CD14-positive monocyte (primary cell): ENCODE data around the gene PDE4B. TPM values are rescaled to one million over a fixed set of nuclear protein-coding genes. Genes with fewer than 3 reads are reported as not detected.

Source experiments
- DNase-seq, 3 donors: peaks; one replicate each; pipeline ENCODE4 v3.0.0-alpha.2; 2011 to 2022
- H2AFZ ChIP-seq: 2 replicates; pipeline ENCODE4 v1.6.0; 2012; ENCODE audit warnings: mild to moderate bottlenecking, low read depth, low read length, inconsistent platforms; ENCODE audit not compliant: insufficient read depth, poor library complexity, severe bottlenecking
- H3K27ac ChIP-seq, 2 donors: 1 replicate in 1 of 2; 2 replicates in 1 of 2; pipeline ENCODE4 v1.5.1; 2012 to 2013; ENCODE audit warnings: low read length in 2 of 2, control low read depth in 1 of 2, inconsistent platforms in 1 of 2, low read depth in 1 of 2, mild to moderate bottlenecking in 1 of 2
- H3K27me3 ChIP-seq, 2 donors: one replicate each; pipeline versions ENCODE4 v1.6.0 to v1.6.1; 2011 to 2013; ENCODE audit warnings: low read length in 2 of 2; ENCODE audit not compliant: control insufficient read depth in 2 of 2, insufficient read depth in 2 of 2
- H3K36me3 ChIP-seq, 2 donors: replicated peaks in 1 of 2; 1 replicate in 1 of 2; 2 replicates in 1 of 2; pipeline versions ENCODE4 v1.5.1 to v1.6.1; 2012 to 2013; ENCODE audit warnings: low read length in 2 of 2, control low read depth in 1 of 2, inconsistent platforms in 1 of 2, mild to moderate bottlenecking in 1 of 2; ENCODE audit not compliant: insufficient read depth in 2 of 2, control insufficient read depth in 1 of 2
- H3K4me1 ChIP-seq, 2 donors: 1 replicate in 1 of 2; 2 replicates in 1 of 2; pipeline versions ENCODE4 v1.5.1 to v1.6.1; 2012 to 2013; ENCODE audit warnings: low read length in 2 of 2, control low read depth in 1 of 2, inconsistent platforms in 1 of 2, mild to moderate bottlenecking in 1 of 2, moderate library complexity in 1 of 2; ENCODE audit not compliant: insufficient read depth in 2 of 2, control insufficient read depth in 1 of 2
- H3K4me2 ChIP-seq: replicated peaks from 2 replicates; pipeline ENCODE3; 2012; ENCODE audit warnings: low read length, moderate library complexity, mild to moderate bottlenecking; ENCODE audit not compliant: poor library complexity, severe bottlenecking; ENCODE audit errors: extremely low read depth
- H3K4me3 ChIP-seq, 3 experiments: fragments of 200-600 bp in 1 of 3; sonication (generic) in 1 of 3; replicated peaks in 1 of 3; 1 replicate in 2 of 3; 2 replicates in 1 of 3; pipeline ENCODE4 v1.5.1; 2011 to 2013; ENCODE audit warnings: low read length in 3 of 3, mild to moderate bottlenecking in 3 of 3, control low read depth in 2 of 3, low read depth in 2 of 3, inconsistent platforms in 1 of 3, moderate library complexity in 1 of 3
- H3K79me2 ChIP-seq: 2 replicates; pipeline ENCODE4 v1.6.0; 2012; ENCODE audit warnings: mild to moderate bottlenecking, control low read depth, inconsistent platforms, low read length, moderate library complexity; ENCODE audit not compliant: insufficient read depth
- H3K9ac ChIP-seq: 2 replicates; pipeline ENCODE4 v1.6.0; 2017; ENCODE audit warnings: low read length, mild to moderate bottlenecking; ENCODE audit not compliant: insufficient read depth, poor library complexity, severe bottlenecking
- H3K9me3 ChIP-seq, 2 donors: replicated peaks in 1 of 2; 1 replicate in 1 of 2; 2 replicates in 1 of 2; pipeline versions ENCODE4 v1.5.1 to v1.6.1; 2012 to 2013; ENCODE audit warnings: low read length in 2 of 2, control low read depth in 1 of 2; ENCODE audit not compliant: control insufficient read depth in 1 of 2, insufficient read depth in 1 of 2
- H4K20me1 ChIP-seq: 2 replicates; pipeline ENCODE4 v1.6.0; 2012; ENCODE audit warnings: mild to moderate bottlenecking, low read length, control low read depth, moderate library complexity; ENCODE audit not compliant: insufficient read depth
- H3K27ac Mint-ChIP-seq, 7 donors: one replicate each; pipeline ENCODE4 v1.8.0; 2020; ENCODE audit warnings: mild to moderate bottlenecking in 7 of 7, mixed read lengths in 7 of 7, moderate library complexity in 6 of 7, inconsistent platforms in 2 of 7
- H3K27me3 Mint-ChIP-seq, 3 donors: one replicate each; pipeline ENCODE4 v1.8.0; 2021 to 2022; ENCODE audit warnings: low read depth in 3 of 3, mild to moderate bottlenecking in 3 of 3, mixed read lengths in 3 of 3, moderate library complexity in 3 of 3, inconsistent platforms in 1 of 3
- H3K36me3 Mint-ChIP-seq, 2 donors: one replicate each; pipeline ENCODE4 v1.8.0; 2020; ENCODE audit warnings: mixed read lengths in 2 of 2, inconsistent platforms in 1 of 2, mild to moderate bottlenecking in 1 of 2
- H3K4me1 Mint-ChIP-seq: one replicate; pipeline ENCODE4 v1.8.0; 2020; ENCODE audit warnings: mild to moderate bottlenecking, mixed read lengths
- H3K4me3 Mint-ChIP-seq, 2 donors: one replicate each; pipeline ENCODE4 v1.8.0; 2020; ENCODE audit warnings: mild to moderate bottlenecking in 2 of 2, mixed read lengths in 2 of 2, moderate library complexity in 1 of 2
- H3K9me3 Mint-ChIP-seq, 7 donors: one replicate each; pipeline ENCODE4 v1.8.0; 2020 to 2022; ENCODE audit warnings: mixed read lengths in 7 of 7, mild to moderate bottlenecking in 6 of 7, moderate library complexity in 6 of 7, inconsistent platforms in 2 of 7
- CTCF ChIP-seq: fragments of 200-600 bp; IDR thresholded peaks from one replicate; pipeline ENCODE4 v1.8.0; 2022; ENCODE audit warnings: antibody characterized with exemption, mild to moderate bottlenecking
- WGBS: methylation state at CpG from one replicate; pipeline ENCODE4 v1.1.5; 2013; ENCODE audit warnings: missing lambda C conversion rate; ENCODE audit not compliant: insufficient coverage; 5-methylcytosine and 5-hydroxymethylcytosine counted together
- intact Hi-C, 2 donors: fragments of 100-400 bp; cut with micrococcal nuclease; formaldehyde crosslinking; loops; one replicate each; pipeline versions ENCODE4 v1.15.0 to v1.15.1; 2023
- polyA plus RNA-seq, 3 donors: library from polyadenylated mRNA; depleted of rRNA in 1 of 3; unstranded in 2 of 3; stranded (reverse) in 1 of 3; fragments of 300-500 nt in 2 of 3; fragments of >200 nt in 1 of 3; fragmentation: Illumina TruSeq in 2 of 3; gene quantifications; 1 replicate in 2 of 3; 2 replicates in 1 of 3; pipeline ENCODE4 v1.2.3, GENCODE V29; 2012 to 2021

PDE4B gene
- polyA plus RNA-seq, 3 donors: 17.2 to 52.8 (median 25.2) TPM

DNA sequence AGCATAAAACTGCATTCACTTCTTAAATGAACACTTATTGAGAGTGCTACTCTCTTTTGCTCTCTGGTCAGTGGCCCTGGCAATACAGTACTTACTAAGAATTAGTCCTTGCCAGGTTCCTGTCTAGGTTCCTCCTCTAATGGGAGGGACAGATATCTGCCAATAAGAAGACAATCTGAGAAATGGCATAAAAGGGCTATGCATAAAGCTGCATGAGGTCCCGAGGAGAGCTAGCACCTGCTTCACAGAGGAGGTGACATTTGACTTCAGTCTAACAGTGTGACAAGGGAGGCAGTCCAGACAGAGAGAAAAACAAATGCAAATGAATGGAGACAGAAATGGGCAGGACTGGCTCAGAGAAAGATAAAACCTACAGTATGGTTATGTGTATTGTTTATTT lies 384.1 kb downstream of the PDE4B start:
- Histone ChIP-seq H3K27me3 (no peaks in the 10 kb centered on the region), H3K9me3 (no peaks in the 10 kb centered on the region), H3K9ac (no peak overlapping the region), H3K36me3 (no peaks in the 10 kb centered on the region), H3K4me2 (no peak overlapping the region), H3K4me3 (no peak overlapping the region), H4K20me1 (no peaks in the 10 kb centered on the region), H3K4me1 (no peaks in the 10 kb centered on the region), H2AFZ (no peak overlapping the region), H3K79me2 (no peaks in the 10 kb centered on the region), H3K27ac (no peak overlapping the region)
- no peak for DNase-seq
- Mint-ChIP-seq H3K9me3 (peaks cover 0 to 3% (median 0%) of the 10 kb centered on the region in 7 donors), H3K4me3 (no peak overlapping the region), H3K27ac (no peak overlapping the region), H3K27me3 (no peaks in the 10 kb centered on the region), H3K4me1 (peaks cover 1% of the 10 kb centered on the region), H3K36me3 (no peaks in the 10 kb centered on the region)
- no peak for TF ChIP-seq CTCF
- intact Hi-C loops: no loop called here
- WGBS: 100% methylated on average over 1 of the region's 1 CpG

DNA sequence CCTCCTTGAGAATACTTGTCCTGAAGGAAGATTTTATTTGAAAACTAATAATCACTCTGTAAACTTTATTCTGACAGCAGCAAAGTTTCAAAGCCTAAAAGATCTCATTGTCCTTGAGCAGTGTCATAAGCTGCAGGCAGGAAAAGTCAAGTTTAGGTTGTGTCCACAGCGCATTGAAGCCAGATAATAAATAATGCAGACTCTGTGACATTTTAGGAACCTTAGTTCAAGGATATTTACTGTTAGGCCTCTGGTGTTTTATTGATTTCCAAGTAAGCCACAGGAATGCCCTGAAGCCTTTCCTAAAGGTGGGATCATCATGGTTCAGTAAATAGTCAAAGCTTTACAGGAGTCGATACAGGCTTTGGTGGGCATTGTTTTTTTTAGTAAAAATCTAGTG lies 384.8 kb downstream of the PDE4B start:
- H3K4me3 Mint-ChIP-seq: no peak overlapping the region
- H3K36me3 Mint-ChIP-seq: no peaks in the 10 kb centered on the region
- WGBS: 100% methylated on average over 1 of the region's 2 CpGs
- H3K4me1 Mint-ChIP-seq: peaks cover 1% of the 10 kb centered on the region
- Histone ChIP-seq H3K79me2 (no peaks in the 10 kb centered on the region), H3K27ac (no peak overlapping the region), H3K9ac (no peak overlapping the region), H3K4me2 (no peak overlapping the region), H3K4me1 (no peaks in the 10 kb centered on the region), H2AFZ (no peak overlapping the region), H3K36me3 (no peaks in the 10 kb centered on the region), H3K27me3 (no peaks in the 10 kb centered on the region), H3K4me3 (no peak overlapping the region), H4K20me1 (no peaks in the 10 kb centered on the region), H3K9me3 (no peaks in the 10 kb centered on the region)
- TF ChIP-seq CTCF: no peak
- no peak for DNase-seq
- no peaks in the 10 kb centered on the region for H3K27me3 Mint-ChIP-seq
- intact Hi-C loops: no loop called here
- peaks cover 0 to 3% (median 0%) of the 10 kb centered on the region in 7 donors for H3K9me3 Mint-ChIP-seq
- H3K27ac Mint-ChIP-seq: no peak overlapping the region
